ENCODE measurements around the gene RNASEH1.

Gene RNASEH1

GRCh38 chr2:3526871-3527270 lies 31.3 kb downstream of the RNASEH1 start:
- TF ChIP-seq, protein P1, sequence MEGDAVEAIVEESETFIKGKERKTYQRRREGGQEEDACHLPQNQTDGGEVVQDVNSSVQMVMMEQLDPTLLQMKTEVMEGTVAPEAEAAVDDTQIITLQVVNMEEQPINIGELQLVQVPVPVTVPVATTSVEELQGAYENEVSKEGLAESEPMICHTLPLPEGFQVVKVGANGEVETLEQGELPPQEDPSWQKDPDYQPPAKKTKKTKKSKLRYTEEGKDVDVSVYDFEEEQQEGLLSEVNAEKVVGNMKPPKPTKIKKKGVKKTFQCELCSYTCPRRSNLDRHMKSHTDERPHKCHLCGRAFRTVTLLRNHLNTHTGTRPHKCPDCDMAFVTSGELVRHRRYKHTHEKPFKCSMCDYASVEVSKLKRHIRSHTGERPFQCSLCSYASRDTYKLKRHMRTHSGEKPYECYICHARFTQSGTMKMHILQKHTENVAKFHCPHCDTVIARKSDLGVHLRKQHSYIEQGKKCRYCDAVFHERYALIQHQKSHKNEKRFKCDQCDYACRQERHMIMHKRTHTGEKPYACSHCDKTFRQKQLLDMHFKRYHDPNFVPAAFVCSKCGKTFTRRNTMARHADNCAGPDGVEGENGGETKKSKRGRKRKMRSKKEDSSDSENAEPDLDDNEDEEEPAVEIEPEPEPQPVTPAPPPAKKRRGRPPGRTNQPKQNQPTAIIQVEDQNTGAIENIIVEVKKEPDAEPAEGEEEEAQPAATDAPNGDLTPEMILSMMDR (IDR thresholded peaks at IDR 0.05; ENCODE audit: insufficient read depth, missing control alignments): no peak
- FAIRE-seq (no peak), DNase-seq (ENCODE audit: insufficient read length, low spot score) (no peak)

- TF ChIP-seq, protein P1 (IDR thresholded peaks at IDR 0.05; ENCODE audit: insufficient read depth, missing control alignments): no peak
- DNase-seq (ENCODE audit: insufficient read length, low spot score) (no peak), FAIRE-seq (no peak)
These were observed 34.5 kb downstream of the RNASEH1 start for GRCh38 chr2:3523551-3524041.

DNA sequence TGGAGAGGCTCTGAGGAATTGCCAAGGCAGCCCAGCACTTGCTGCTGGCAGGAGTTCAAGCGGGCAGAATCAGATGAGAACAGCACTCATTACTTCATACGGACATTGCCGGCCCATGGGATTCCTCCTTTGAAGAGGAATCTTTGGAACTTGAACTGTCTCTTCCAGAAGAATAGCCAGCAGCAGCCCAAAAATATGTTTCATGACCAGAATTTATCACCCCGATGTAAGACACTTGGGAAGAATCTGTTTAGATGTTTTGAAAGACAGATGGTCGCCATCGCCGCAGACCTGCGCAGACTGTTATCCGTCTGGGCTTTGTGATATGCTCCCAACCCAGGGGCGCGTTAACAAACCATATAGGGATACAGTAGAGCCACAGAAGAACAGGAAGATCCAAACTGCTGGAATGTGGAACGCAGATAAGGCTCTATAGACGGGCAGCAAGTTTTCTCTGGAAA lies 35.1 kb downstream of the RNASEH1 start:
- DNase-seq (ENCODE audit: insufficient read length, low spot score): no peak
- FAIRE-seq: no peak

DNA sequence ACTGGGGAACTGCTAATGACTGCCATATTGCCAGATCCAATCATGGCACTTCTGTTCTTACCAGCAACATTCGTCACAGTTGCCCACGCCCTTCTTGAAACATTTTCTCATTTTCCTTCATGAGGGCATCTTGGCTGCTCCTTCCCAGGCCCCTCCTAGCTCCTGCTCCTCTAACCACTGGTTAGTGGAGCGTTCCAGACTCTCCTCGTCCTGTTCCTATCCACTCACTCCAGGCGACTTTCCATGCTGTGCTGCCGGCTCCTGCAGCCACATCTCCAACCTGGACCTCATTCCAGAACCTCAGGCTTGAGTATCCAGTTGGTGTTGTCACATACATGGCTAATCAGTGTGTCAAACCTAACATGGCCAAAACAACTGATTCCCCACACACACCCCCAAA lies 37.5 kb downstream of the RNASEH1 start:
- FAIRE-seq: no peak
- TF ChIP-seq, protein P1 (IDR thresholded peaks at IDR 0.05; ENCODE audit: insufficient read depth, missing control alignments): no peak
- DNase-seq (ENCODE audit: insufficient read length, low spot score): no peak

More for the DNA sequence above, 35.1 kb downstream of the RNASEH1 start:
- TF ChIP-seq, protein P1 (IDR thresholded peaks at IDR 0.05; ENCODE audit: insufficient read depth, missing control alignments): no peak

DNA sequence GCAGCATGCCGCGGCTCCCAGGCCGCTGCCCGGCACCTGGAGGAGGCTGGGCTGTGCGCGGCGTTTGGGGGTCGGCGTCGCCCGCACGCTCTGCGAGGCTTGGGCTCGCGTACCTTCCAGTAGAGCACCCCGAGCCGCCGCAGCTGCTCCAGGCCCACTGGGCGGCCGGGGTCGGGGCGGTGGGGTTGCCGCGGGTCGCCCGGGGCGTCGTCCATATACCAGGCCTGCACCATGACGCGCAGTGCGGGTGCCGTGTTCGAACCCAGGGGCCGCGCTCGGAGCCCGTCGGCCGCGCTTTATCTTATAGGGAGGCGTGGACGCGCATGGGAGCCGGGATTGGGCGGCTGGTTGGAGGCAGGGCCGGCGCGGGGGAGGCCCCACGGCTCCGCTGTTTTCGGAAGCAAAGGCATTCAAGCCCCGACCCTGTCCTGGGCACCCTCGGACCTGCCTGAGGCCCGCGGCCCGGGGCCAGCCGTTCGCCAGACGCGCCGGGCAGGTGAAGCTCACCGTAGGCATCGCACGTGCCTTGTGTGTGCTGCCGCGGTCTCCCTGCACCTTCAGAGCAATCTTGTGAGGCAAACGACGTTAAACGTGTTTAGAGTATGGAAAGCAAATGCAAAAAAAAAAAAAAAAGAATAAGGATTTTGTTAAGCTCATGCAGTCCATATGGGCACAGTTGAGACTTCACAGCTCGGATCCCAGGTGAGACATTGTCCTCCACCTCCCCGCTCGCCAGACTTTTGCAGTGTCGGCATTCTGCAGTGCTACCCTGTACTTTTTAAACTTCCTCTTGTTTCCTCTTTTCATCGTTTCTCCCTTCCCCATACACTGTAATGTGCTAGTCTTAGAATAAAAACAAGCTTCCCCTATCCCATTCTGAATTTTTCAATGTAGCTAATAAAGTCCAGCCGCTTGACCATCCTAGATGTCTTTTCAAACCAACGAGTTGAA lies 38.6 kb downstream of the RNASEH1 start, which contains the start of gene ADI1:
Gene ADI1 (minus strand): TSS at position 277 of the 951 bp plus-strand sequence. CDS start 44 bp downstream, at position 233.
- TF ChIP-seq, protein P1 (IDR thresholded peaks at IDR 0.05; ENCODE audit: insufficient read depth, missing control alignments): no peak
- no peak for FAIRE-seq
- DNase-seq (ENCODE audit: insufficient read length, low spot score): peak; percentile 45

GRCh38 chr2:3518496-3519254 lies 39.5 kb downstream of the RNASEH1 start:
- peak; percentile 95 for DNase-seq (ENCODE audit: insufficient read length, low spot score)
- FAIRE-seq: no peak
- TF ChIP-seq, protein P1 (IDR thresholded peaks at IDR 0.05; ENCODE audit: insufficient read depth, missing control alignments): no peak
